ENCODE data around the gene CEP57. TPM values are rescaled to one million over a fixed set of nuclear protein-coding genes. Genes with fewer than 3 reads are reported as not detected.

The CEP57 gene
- total and polyA plus RNA-seq, 2 of the 13 experiments (the other 11 are each of a cell fraction or from before 2014, with no cell fraction given): 34.3 to 59.4 TPM

- intact Hi-C loops (cut with micrococcal nuclease; ENCODE audit: unreplicated experiment) (loop anchor here (10.0 kb wide), 1 partner anchor 225 kb away; no protein-coding TSS in a partner anchor), in situ Hi-C loops (cut with HindIII; ENCODE audit: extremely low pct_ligation_motif_present, low pct_unique_long_range_greater_than_20kb) (loop anchor here (10.0 kb wide), 2 partner anchors 565 to 595 kb away; partner anchors contain the start of gene JRKL)
- no peak overlapping the region for H3K9ac ChIP-seq (ENCODE audit: insufficient read depth, low read depth, low read length)
- H3K4me2 ChIP-seq (ENCODE audit: low read depth, low read length): no peak overlapping the region
- no peaks in the 10 kb centered on the region for H3K4me1 ChIP-seq (ENCODE audit: insufficient read depth, low read length)
- no peaks in the 10 kb centered on the region for H4K20me1 ChIP-seq (ENCODE audit: insufficient read depth, low read length)
- peaks cover 6 to 37% of the 10 kb centered on the region in 2 experiments for H3K36me3 ChIP-seq (replicated peaks in 1 of 2; ENCODE audit: control insufficient read depth in 1 of 2, insufficient read depth in 2 of 2, low read length in 2 of 2)
- DNase-seq (ENCODE audit: low spot score) (no peak), FAIRE-seq (no peak), ATAC-seq (no peak)
- no peak overlapping the region for H3K27ac ChIP-seq (ENCODE audit: extremely low read length, insufficient read depth, low read length)
- no peak overlapping the region for H2AFZ ChIP-seq (ENCODE audit: low read length)
- no peaks in the 10 kb centered on the region for H3K27me3 ChIP-seq (ENCODE audit: control insufficient read depth in 1 of 2, insufficient read depth in 2 of 2, low read length in 2 of 2)
- POLR2A ChIA-PET: no interaction called here
- no TSS peak for BruUV-seq (replicated peaks)
- no peaks in the 10 kb centered on the region for H3K9me3 ChIP-seq (ENCODE audit: low read length)
- 97% methylated on average over 1 of the region's 1 CpG for WGBS (ENCODE audit: low lambda C conversion rate)
- CTCF ChIA-PET (ENCODE audit: low intra/inter-chr PET ratio, low total read pairs): no interaction called here
- no peaks in the 10 kb centered on the region for H3K79me2 ChIP-seq (ENCODE audit: insufficient read depth, low read length)
- H3K4me3 ChIP-seq (replicated peaks in 1 of 3; ENCODE audit: insufficient read depth in 1 of 3, low read depth in 2 of 3, low read length in 3 of 3): no peak overlapping the region
- no peak for TF ChIP-seq ATF4 (CRISPR knock-in tag; IDR thresholded peaks at IDR 0.05)
- TF ChIP-seq ZMYM3 (CRISPR knock-in tag; IDR thresholded peaks at IDR 0.05): no peak
- no peak for TF ChIP-seq RERE (CRISPR knock-in tag; IDR thresholded peaks at IDR 0.05; ENCODE audit: low read depth)
- TF ChIP-seq NCOA1 (CRISPR knock-in tag; IDR thresholded peaks at IDR 0.05): no peak
- no peak for TF ChIP-seq ZSCAN29 (CRISPR knock-in tag; conservative IDR thresholded peaks at IDR 0.05)
- no peak for TF ChIP-seq ZNF562 (CRISPR knock-in tag; IDR thresholded peaks at IDR 0.05; ENCODE audit: borderline replicate concordance)
- no peak for TF ChIP-seq ZNF720 (CRISPR knock-in tag; IDR thresholded peaks at IDR 0.05)
- no peak for TF ChIP-seq ZNF253 (CRISPR knock-in tag; IDR thresholded peaks at IDR 0.05; ENCODE audit: borderline replicate concordance)
- no peak for TF ChIP-seq ZNF687 (CRISPR knock-in tag; IDR thresholded peaks at IDR 0.05)
- TF ChIP-seq ZIK1 (CRISPR knock-in tag; IDR thresholded peaks at IDR 0.05; ENCODE audit: borderline replicate concordance, low read depth): no peak
- no peak for TF ChIP-seq ZNF703 (CRISPR knock-in tag; IDR thresholded peaks at IDR 0.05; ENCODE audit: borderline replicate concordance)
- TF ChIP-seq ZNF180 (CRISPR knock-in tag; IDR thresholded peaks at IDR 0.05; ENCODE audit: borderline replicate concordance, low read depth): no peak
- TF ChIP-seq RFX1 (IDR thresholded peaks at IDR 0.05): no peak
- no peak for TF ChIP-seq FLYWCH1 (CRISPR knock-in tag; IDR thresholded peaks at IDR 0.05)
These were observed 39.4 kb downstream of the CEP57 start for GRCh38 chr11:95829580-95830259.
